ENCODE data around the gene PARP9.
"Not testable (repeated sequence)": the region's sequence is repeated elsewhere in the genome, so short reads cannot be mapped to it uniquely, and the experiment has no call there.

Gene PARP9

DNA sequence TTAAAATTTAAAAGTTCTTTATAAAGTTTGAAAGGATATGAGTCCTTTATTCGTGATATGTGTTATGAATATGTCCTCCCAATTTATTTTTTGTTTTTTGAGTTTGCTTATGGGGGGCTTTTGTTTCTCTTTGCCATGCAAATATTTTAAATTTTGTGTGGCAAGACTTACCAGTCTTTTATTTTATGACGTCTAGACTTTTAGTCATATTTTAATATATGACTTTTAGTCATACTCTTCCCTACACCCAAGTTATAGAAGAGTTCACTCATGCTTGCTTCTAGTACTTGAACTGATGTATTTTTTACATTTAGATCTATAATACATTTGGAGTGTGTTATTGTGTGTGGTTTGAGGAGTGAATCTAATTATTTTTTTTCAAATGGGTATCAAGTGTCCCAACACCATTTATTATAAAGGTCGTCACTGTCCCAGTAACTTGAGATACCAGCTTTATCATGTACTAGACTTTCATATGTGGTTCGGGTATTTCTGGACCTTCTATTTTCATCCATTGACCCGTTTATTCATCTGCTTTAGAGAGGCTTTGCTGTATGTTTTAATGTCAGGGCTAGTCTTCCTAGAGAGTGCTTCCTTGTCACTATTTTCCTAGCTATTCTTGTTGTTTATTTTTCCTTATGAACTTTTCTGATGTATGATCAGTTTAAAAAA is 14.1 kb upstream of the PARP9 start:
- no peak for DNase-seq (ENCODE audit: low read depth)
- TF ChIP-seq, protein P1, sequence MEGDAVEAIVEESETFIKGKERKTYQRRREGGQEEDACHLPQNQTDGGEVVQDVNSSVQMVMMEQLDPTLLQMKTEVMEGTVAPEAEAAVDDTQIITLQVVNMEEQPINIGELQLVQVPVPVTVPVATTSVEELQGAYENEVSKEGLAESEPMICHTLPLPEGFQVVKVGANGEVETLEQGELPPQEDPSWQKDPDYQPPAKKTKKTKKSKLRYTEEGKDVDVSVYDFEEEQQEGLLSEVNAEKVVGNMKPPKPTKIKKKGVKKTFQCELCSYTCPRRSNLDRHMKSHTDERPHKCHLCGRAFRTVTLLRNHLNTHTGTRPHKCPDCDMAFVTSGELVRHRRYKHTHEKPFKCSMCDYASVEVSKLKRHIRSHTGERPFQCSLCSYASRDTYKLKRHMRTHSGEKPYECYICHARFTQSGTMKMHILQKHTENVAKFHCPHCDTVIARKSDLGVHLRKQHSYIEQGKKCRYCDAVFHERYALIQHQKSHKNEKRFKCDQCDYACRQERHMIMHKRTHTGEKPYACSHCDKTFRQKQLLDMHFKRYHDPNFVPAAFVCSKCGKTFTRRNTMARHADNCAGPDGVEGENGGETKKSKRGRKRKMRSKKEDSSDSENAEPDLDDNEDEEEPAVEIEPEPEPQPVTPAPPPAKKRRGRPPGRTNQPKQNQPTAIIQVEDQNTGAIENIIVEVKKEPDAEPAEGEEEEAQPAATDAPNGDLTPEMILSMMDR (IDR thresholded peaks at IDR 0.05; ENCODE audit: control insufficient read depth, insufficient read depth, low read depth, low read length, missing control alignments): no peak
- peak overlapping the region; percentile 45 for H3K4me3 ChIP-seq (ENCODE audit: control insufficient read depth, low read depth, low read length)

DNA sequence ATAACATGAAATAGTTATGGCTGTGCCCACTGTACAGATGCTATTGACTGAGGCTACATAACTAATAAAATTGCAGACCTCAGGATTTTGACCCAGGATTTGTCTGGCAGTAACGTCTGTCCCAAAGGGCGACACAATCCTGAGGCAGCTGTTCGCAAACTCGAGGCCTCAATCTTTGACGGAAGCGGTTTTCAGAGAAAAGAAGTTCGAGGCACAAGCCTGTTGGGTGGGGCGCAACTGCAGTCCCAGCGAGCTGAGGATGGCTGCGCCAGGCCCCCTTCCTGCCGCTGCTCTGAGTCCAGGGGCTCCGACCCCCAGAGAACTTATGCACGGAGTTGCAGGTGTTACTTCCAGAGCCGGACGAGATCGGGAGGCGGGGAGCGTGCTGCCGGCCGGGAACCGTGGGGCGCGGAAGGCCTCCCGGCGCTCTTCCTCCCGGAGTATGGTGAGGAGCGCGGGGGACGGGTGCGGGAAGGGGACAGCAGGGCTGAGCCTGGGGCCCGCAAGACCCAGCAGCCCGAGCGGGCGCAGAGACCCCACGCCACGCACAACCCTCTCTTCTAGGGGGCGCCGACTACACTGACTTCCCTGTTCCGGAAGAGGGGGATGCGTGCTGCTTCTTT is 13.4 kb upstream of the PARP9 start, which contains the start of gene PARP15:
Gene PARP15 (plus strand): TSS at position 242 of the 623 bp plus-strand sequence. CDS start 18 bp downstream, at position 260.
- peak within 1 kb of the TSS; percentile 45 for H3K4me3 ChIP-seq (ENCODE audit: control insufficient read depth, low read depth, low read length)
- TF ChIP-seq, protein P1 (IDR thresholded peaks at IDR 0.05; ENCODE audit: control insufficient read depth, insufficient read depth, low read depth, low read length, missing control alignments): no peak
- no peak for DNase-seq (ENCODE audit: low read depth)

DNA sequence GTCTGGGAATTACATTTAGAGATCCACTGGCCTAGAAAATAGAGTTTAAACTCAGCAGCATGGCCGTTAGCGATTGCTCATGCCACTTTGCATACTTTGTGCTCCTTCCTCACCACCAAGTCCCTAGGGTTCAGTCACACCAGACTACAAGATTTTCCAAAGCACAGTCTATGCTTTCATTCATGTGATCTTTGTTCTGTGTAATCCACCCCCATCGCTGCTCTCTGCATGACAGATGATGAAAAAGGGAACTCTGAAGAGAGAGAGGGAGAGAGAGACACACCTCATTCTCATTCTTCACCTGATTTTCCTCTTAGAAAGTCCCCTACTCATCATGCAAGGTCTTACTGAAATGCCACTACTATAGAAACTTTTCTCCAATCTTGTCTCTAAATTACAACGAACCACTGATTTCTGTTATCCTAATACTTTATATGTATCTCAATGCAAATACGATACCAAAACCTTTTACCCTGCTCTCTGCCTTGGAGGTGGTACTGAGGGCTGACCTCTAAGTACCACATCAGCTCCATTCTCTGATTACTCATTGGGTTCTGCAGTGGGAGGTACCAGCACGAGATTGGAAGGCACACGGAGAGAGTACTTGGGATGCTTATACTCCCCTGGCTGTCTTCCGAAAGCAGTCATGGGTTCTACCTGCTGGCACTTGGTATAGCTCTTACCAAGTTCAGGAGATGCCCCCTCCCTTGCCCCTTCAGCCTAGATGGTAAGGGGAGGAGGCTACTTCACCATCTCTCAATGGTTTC is 12.3 kb upstream of the PARP9 start:
- no peak overlapping the region for H3K4me3 ChIP-seq (ENCODE audit: control insufficient read depth, low read depth, low read length)
- DNase-seq (ENCODE audit: low read depth): no peak
- TF ChIP-seq, protein P1 (IDR thresholded peaks at IDR 0.05; ENCODE audit: control insufficient read depth, insufficient read depth, low read depth, low read length, missing control alignments): no peak

DNA sequence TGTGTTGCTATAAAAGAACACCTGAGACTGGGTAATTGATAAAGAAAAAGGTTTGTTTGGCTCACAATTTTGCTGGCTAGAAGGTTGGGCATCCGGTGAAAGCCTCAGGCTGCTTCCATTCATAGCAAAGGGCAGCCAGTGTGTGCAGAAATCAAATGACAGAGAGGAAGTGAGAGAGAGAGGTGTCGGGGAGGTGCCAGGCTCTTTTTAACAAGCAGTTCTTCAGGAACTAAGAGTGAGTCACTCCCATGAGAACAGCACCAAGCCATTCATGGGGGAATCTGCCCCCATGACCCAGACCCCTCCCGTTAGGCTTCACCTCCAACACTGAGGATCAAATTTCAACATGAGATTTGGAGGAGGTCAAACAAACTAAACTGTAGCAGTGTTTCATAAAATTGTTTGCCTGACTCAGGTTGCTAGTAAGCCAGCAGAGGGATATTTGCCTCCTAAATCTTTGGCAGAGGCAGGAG is 8.9 kb upstream of the PARP9 start:
- TF ChIP-seq, protein P1 (IDR thresholded peaks at IDR 0.05; ENCODE audit: control insufficient read depth, insufficient read depth, low read depth, low read length, missing control alignments): no peak
- no peak for DNase-seq (ENCODE audit: low read depth)

DNA sequence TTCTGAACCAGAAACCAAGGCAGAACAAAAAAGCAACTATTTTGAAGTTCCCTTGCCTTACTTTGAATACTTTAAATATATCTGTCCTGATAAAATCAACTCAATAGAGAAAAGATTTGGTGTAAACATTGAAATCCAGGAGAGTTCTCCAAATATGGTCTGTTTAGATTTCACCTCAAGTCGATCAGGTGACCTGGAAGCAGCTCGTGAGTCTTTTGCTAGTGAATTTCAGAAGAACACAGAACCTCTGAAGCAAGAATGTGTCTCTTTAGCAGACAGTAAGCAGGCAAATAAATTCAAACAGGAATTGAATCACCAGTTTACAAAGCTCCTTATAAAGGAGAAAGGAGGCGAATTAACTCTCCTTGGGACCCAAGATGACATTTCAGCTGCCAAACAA is 4.7 kb upstream of the PARP9 start:
- TF ChIP-seq, protein P1 (IDR thresholded peaks at IDR 0.05; ENCODE audit: control insufficient read depth, insufficient read depth, low read depth, low read length, missing control alignments): no peak
- H3K4me3 ChIP-seq (ENCODE audit: control insufficient read depth, low read depth, low read length): no peak overlapping the region
- no peak for DNase-seq (ENCODE audit: low read depth)

More for the DNA sequence above, 8.9 kb upstream of the PARP9 start:
- H3K4me3 ChIP-seq (ENCODE audit: control insufficient read depth, low read depth, low read length): no peak overlapping the region

DNA sequence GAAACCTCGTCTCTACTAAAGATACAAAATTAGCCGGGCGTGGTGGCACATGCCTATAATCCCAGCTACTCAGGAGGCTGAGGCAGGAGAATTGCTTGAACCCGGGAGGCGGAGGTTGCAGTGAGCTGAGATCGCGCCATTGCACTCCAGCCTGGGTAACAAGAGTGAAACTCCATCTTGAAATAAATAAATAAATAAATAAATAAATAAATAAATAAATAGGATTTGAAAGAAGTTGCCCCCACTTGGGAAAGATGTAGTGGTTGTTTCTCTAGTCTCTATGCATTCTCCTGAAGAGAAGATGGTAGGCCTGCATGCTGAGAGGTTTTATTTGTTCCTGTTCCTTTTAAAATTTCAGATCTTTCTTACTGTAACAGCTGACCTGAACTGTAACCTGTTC is 4.0 kb upstream of the PARP9 start:
- H3K4me3 ChIP-seq (ENCODE audit: control insufficient read depth, low read depth, low read length); DNase-seq (ENCODE audit: low read depth): not testable (repeated sequence)

DNA sequence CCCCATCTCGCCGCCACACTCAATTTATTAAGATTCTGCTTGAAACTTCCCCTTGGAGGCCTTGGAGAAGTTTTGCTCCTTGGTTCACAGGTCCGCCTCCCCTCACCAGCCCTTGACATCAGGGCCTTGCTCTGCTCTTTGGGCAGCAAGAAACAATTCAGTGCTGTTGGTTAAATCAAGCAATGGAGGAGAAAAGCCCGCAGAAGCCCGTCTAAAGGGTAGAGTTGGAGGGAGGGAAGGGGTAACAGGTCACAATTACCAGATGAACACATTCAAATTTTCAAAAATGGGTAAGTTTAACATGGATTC is 429 bp downstream of the PARP9 start:
- TF ChIP-seq, protein P1 (IDR thresholded peaks at IDR 0.05; ENCODE audit: control insufficient read depth, insufficient read depth, low read depth, low read length, missing control alignments): no peak
- DNase-seq (ENCODE audit: low read depth): no peak
- peak overlapping the region; percentile 96 for H3K4me3 ChIP-seq (ENCODE audit: control insufficient read depth, low read depth, low read length)

Measured in AG09309 (cell line).